Testis (tissue), 2 donors: ENCODE data around the gene SHC1.

Experiments used
- POLR2A ChIP-seq: fragments of 450-650 bp; IDR thresholded peaks from one replicate; pipeline ENCODE4 v1.6.1; 2017; ENCODE audit warnings: antibody characterized with exemption, mild to moderate bottlenecking, moderate library complexity
- TF ChIP-seq, protein P1 (sequence below), 3 experiments: fragments of 450-650 bp in 2 of 3; fragments of 200-600 bp in 1 of 3; sonication (generic) in 1 of 3; IDR thresholded peaks; one replicate each; pipeline ENCODE4 v1.5.1; 2016 to 2019; ENCODE audit warnings: antibody characterized with exemption in 3 of 3, mild to moderate bottlenecking in 2 of 3, moderate library complexity in 1 of 3

DNA sequence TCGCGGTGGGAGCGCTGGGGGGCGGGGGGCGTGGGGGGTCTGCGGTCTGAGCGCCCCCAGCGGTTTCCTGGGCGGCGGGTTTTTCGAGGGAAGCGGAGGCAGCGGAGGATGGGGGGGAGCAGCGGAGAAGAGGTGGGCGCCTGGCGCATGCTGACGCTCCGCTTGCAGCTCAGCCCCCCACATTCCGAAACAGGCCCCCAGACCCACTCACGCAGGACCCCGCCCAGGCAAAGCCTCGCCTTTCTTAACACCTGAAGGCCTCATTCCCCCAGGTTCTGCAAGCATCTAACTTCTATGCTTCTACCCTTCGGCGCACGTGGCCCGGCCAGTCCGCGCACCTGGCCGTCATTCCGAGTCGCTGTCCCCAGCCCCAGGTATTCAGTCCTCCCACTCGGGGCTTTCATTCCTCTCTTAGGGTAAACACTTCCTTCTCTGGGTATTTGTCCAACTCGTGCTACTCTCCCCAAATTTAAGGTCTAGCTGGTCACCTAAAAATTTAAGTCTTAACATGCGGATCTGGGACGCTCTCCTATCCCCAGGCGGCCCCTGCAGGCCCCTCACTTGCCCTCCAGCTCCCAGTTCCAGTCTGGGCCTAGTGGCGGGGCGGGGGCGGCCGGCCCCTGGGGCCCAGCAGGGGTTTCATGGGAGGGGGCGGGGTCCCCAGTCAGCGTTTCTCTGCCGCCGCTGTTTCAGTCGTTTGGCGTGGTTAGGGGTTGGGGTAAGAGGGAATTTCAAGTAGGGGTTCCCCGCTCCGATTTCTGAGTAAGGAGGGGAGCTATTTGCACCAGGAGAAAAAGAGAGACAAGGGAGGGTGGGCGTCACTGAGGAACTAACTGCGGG lies 29.2 kb upstream of the SHC1 start:
- TF ChIP-seq, protein P1, sequence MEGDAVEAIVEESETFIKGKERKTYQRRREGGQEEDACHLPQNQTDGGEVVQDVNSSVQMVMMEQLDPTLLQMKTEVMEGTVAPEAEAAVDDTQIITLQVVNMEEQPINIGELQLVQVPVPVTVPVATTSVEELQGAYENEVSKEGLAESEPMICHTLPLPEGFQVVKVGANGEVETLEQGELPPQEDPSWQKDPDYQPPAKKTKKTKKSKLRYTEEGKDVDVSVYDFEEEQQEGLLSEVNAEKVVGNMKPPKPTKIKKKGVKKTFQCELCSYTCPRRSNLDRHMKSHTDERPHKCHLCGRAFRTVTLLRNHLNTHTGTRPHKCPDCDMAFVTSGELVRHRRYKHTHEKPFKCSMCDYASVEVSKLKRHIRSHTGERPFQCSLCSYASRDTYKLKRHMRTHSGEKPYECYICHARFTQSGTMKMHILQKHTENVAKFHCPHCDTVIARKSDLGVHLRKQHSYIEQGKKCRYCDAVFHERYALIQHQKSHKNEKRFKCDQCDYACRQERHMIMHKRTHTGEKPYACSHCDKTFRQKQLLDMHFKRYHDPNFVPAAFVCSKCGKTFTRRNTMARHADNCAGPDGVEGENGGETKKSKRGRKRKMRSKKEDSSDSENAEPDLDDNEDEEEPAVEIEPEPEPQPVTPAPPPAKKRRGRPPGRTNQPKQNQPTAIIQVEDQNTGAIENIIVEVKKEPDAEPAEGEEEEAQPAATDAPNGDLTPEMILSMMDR (IDR thresholded peaks at IDR 0.05): no peak
- TF ChIP-seq POLR2A: no peak
